Activated T-helper 1 cell treated with anti-CD3 and anti-CD28 coated beads, Interleukin-2, amount 50 U/mL, for 16 hours (primary cell): ENCODE data around the gene HSD11B2.

Experiments
- DNase-seq, 2 donors: peaks; one replicate each; pipeline ENCODE4 v3.0.0-alpha.2; 2020; ENCODE audit warnings: low read depth in 1 of 2, low spot score in 1 of 2

Gene HSD11B2

GRCh38 chr16:67396159-67397035, 34.5 kb upstream of the HSD11B2 start:
- no peak for DNase-seq

GRCh38 chr16:67397036-67397801, 33.7 kb upstream of the HSD11B2 start:
- no peak for DNase-seq

GRCh38 chr16:67397812-67398545, 32.9 kb upstream of the HSD11B2 start:
- no peak for DNase-seq

GRCh38 chr16:67398546-67399217, 32.2 kb upstream of the HSD11B2 start:
- DNase-seq: no peak

DNA sequence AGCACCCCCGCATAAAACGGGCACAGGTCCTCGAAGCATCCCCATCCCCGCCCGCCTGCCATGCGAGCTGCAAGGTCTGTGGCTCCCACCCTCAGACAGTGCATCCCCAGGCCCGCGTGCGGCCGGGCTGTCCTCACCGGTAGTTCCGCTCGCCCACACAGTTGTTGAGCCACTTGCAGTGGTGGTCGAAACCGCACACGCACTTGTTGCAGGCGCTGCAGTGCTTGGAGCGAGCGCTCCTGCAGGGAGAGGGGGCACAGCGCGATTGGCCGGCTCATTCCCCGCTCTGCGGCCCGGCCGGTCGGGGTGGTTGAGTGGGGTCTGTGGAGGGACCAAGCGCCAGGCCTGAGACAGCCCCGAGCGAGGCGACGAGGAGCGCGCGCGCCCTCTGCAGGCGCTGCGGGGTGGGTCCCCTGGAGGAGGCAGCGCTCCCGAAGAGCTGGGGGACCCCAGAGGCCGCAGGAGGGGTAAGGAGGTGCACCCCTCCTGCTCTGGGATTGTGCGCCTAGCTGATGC, 31.6 kb upstream of the HSD11B2 start:
- peak in 1 of 2 donors; percentile 40 for DNase-seq

GRCh38 chr16:67399749-67400704, 30.9 kb upstream of the HSD11B2 start:
- DNase-seq: no peak

- DNase-seq: no peak
Measured at GRCh38 chr16:67400901-67401300, 30.0 kb upstream of the HSD11B2 start.

GRCh38 chr16:67403976-67404555, 26.9 kb upstream of the HSD11B2 start:
- no peak for DNase-seq

DNA sequence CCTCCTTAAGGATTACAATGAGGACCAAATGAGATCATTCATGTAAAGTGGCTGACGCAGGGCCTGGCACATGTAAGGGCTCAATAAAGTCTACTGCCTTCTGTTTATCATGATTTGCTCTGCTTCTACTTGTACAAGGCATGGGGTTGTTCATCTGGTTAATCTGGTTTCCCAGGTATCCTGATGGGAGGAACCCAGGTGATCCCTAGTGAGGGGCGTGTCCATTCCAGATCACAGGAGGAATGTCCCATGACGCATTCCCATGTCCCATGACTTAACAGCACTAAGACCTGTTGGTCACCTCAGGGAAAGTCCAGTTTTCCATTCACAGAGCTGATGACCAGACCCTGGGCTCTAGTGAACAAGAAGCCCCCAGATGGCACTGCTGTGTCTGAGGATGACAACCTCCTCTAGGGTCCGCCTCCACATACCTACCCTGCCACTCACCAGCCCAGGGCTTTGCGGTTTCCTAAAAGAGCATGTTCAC, 26.1 kb upstream of the HSD11B2 start:
- DNase-seq: no peak

- no peak for DNase-seq
Measured at GRCh38 chr16:67405336-67405735, 25.6 kb upstream of the HSD11B2 start.

GRCh38 chr16:67406111-67406971, 24.6 kb upstream of the HSD11B2 start:
- no peak for DNase-seq

GRCh38 chr16:67407176-67407787, 23.6 kb upstream of the HSD11B2 start:
- DNase-seq: no peak

DNA sequence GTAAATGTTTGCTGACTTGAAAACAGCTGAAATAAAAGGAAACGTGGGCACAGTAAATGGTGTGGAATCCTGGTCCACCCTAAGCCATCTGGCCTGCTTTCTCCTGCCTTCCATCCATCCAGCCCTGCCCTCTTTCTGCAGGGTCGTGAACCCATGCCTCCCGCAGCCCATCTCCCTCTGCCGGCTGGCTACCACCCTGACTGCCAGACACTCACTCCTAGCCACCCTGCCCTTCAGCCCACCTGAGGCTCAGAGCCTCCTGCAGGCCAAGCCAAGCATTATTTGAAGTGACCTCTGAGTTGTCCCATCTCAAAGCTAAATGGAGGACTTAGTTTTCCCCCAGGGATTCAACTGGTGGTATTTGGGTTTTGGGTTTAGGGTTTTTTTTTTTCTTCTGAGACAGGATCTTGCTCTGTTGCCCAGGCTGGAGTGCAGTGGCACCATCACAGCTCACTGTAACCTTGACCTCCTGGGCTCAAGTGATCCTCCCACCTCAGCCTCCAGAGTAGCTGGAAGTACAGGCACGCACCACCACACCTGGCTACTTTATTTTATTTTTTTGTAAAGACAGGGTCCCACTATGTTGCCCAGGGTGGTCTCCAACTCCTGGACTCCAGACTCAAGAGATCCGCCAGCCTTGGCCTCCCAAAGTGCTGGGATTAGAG, 23.0 kb upstream of the HSD11B2 start:
- no peak for DNase-seq

DNA sequence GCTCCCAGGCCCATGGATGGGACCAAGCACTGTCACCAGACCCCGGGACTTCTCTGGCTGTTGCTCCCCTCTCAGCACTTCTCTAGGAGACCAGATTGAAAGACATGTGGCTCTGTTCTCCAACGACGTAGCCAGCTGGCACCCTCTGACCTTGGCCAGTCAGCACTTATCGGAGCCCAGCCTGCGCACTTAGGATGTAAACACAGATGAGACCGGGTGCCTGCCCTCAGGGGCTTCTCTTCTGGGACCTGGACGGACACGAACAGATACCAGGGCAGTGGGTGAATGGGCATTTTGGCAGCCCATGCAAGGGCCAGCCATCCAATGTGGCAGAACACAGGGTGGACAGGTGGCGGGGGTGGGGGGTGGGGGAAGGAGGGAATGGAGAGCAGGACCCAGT, 21.3 kb upstream of the HSD11B2 start:
- no peak for DNase-seq

- DNase-seq: no peak
Measured at GRCh38 chr16:67411339-67411738, 19.6 kb upstream of the HSD11B2 start.

DNA sequence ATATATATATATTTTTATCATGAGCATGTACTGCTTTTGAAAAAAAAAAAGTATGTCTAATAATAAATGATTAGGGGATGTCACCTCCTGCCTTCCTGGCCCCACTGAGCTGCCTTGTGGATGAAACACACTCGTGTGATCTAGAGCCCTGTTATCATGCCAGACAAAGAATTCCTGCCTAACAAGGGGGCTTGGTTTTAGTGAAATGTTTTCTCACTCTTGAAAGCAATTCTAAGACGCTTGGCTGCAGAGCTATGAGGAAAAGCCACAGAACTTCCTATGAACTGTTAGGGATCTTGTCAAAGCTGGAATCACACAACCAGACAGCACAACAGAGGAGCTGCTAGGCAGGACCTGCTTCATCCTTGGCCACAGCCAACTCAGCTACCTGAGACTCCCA, 18.6 kb upstream of the HSD11B2 start:
- DNase-seq: no peak
